ENCODE data around the gene DHRS7.
A peak's percentile ranks its signal among the peaks of the same experiment; 100 is the strongest.

DHRS7 gene

DNA sequence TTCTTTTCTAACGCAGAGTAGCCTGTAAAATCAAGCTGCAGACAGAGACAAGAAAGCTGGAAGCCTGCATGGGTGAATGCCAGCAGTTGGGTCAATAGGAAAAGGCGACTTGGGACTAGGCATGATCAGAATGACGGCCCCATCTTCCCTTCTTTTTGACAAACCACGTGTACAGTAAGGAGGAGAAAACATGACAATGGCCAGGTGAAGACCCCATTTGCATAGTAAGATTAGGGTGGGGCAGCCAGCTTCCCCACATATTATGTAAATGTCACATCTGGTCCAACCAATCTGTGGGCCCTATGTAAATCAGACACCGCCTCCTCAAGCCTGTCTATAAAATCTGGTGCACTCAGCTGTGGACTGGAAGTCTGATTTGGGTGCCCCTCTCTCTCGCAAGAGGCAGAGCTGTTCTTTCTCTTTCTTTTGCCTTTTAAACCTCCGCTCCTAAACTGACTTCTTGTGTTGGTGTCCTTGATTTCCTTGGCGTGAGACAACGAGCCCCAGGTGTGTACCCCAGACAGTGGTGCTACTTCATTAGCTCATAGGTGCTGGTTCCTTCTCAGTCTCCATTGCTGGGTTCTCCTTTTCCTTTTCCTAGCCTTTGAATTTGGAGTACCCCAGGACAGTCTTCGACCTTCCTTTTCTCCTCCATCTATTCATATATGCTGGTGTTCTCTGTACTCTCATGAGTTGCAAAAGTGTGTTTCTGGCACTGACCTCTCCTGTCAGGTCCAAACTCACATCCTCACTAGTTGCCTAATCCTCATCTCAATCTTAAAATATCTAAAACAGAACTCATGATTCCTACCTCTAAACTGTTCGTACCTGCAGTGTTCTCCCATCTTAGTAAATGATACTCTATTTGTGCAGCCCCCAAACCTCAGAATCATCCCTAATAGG lies 9.4 kb upstream of the DHRS7 start:
- H3K4me1 Mint-ChIP-seq (ENCODE audit: low read depth): peaks cover 2% of the 10 kb centered on the region
- H3K27me3 Mint-ChIP-seq: no peaks in the 10 kb centered on the region
- no peaks in the 10 kb centered on the region for H3K36me3 Mint-ChIP-seq (ENCODE audit: low read depth)
- H3K9me3 Mint-ChIP-seq: peaks cover 2% of the 10 kb centered on the region
- no peak overlapping the region for H3K4me3 Mint-ChIP-seq
- DNase-seq: no peak
- H3K27ac Mint-ChIP-seq: no peak overlapping the region

DNA sequence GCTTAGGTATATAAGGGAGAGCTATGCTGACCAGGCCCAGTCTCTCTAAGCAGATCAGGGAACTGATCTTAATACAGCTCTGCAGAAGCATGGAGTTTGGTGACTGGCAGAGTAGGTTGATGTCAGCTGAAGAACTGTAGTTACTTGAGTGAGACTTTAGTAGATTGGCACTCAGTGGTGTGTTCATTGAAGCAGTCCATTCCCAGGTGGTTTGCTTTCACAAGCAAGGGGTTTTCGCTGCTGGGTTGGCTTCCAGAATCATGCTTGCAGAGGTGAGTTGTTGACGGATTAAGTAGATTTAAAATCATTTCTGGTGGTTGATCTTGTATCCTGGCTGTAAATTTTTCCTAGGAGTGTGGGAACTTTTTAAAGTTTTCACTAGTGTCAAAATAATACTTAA lies 6.5 kb upstream of the DHRS7 start:
- no peaks in the 10 kb centered on the region for H3K27me3 Mint-ChIP-seq
- no peak for DNase-seq

DNA sequence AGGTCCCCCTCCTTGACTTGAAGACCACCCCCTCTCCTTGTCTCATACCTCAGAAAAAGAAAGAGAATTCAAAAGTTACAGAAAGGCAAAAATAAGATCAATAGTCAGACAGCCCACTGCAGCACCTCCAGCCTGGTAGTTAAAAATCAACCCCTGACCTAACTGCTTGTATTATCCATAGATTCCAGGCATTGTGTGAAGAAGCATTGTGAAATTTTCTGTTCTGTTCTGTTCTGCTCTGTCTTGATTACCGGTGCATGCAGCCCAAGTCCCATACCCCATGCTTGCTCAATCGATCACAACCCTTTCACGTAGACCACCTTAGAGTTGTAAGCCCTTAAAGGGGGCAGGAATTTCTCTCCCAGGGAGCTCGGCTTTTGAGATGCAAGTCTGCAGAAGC lies 5.8 kb upstream of the DHRS7 start:
- no peaks in the 10 kb centered on the region for H3K9me3 Mint-ChIP-seq
- DNase-seq: no peak
- no peak overlapping the region for H3K4me3 Mint-ChIP-seq
- H3K27ac Mint-ChIP-seq: no peak overlapping the region
- peaks cover 8% of the 10 kb centered on the region for H3K4me1 Mint-ChIP-seq (ENCODE audit: low read depth)
- H3K36me3 Mint-ChIP-seq (ENCODE audit: low read depth): no peaks in the 10 kb centered on the region
- no peaks in the 10 kb centered on the region for H3K27me3 Mint-ChIP-seq

More for the DNA sequence above, 6.5 kb upstream of the DHRS7 start:
- H3K27ac Mint-ChIP-seq: no peak overlapping the region
- no peaks in the 10 kb centered on the region for H3K36me3 Mint-ChIP-seq (ENCODE audit: low read depth)
- no peaks in the 10 kb centered on the region for H3K9me3 Mint-ChIP-seq
- no peak overlapping the region for H3K4me3 Mint-ChIP-seq
- peaks cover under 1% of the 10 kb centered on the region for H3K4me1 Mint-ChIP-seq (ENCODE audit: low read depth)

DNA sequence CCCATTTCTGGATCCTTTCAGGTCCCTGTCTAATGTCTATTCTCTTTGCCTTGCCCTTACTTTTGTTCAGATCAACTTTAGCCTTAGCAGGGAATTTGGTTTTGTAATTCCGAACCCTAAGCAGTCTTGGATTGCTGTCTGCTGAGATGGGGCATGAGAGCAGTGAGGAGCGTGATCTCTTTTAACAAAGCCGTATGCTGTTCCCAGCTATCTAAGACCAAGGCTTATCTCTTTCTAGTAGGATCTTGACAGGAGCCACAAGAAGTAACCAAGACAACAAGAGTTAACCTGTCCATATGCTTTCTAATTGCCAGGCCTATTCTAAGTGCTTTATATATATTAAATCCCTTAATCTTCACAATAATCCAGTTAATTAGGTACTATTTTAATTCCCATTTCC lies 4.5 kb upstream of the DHRS7 start:
- peaks cover 13% of the 10 kb centered on the region for H3K4me1 Mint-ChIP-seq (ENCODE audit: low read depth)
- H3K27ac Mint-ChIP-seq: no peak overlapping the region
- no peaks in the 10 kb centered on the region for H3K27me3 Mint-ChIP-seq
- no peak for DNase-seq
- peaks cover 4% of the 10 kb centered on the region for H3K36me3 Mint-ChIP-seq (ENCODE audit: low read depth)
- H3K4me3 Mint-ChIP-seq: no peak overlapping the region
- H3K9me3 Mint-ChIP-seq: no peaks in the 10 kb centered on the region

DNA sequence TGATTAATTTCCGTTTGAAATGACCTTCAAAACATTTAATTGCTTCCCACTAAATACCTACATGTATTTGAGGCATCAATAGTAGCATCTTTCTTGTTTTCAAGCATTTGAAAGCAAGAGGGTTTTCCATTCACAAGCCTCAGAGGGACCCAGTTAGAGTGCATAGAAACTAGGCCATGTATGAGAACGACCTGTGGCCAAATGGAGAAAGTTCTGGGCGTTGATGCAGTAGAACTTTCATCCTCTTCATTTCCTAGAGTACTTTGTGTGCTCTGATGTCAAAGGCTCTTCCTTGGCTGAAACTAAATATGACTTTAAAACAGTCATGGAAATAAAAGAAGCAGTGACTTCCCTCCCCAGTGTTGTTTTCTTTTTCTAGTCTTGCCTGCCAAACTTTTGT lies 944 bp upstream of the DHRS7 start:
- Mint-ChIP-seq H3K27ac (peak overlapping the region; percentile 95), H3K4me1 (ENCODE audit: low read depth) (peaks cover 40% of the 10 kb centered on the region), H3K9me3 (no peaks in the 10 kb centered on the region), H3K27me3 (no peaks in the 10 kb centered on the region), H3K4me3 (peak overlapping the region; percentile 98), H3K36me3 (ENCODE audit: low read depth) (peaks cover 28% of the 10 kb centered on the region)
- no peak for DNase-seq

DNA sequence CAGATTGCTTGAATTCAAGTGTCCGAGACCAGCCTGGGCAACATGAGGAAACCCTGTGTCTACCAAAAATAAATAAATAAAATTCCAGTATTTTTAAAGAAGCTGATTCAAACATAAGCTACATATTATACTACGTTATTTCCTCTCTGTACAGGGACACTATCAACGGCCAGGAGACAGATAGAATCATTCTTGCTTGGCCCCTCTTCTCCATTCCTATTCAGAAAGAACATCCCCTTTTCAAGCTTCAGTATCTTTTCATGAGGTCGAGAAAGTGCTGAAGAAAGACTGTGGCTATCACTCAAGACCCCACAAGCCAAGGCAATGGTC lies 314 bp upstream of the DHRS7 start:
- peak overlapping the region; percentile 98 for H3K4me3 Mint-ChIP-seq
- peaks cover 46% of the 10 kb centered on the region for H3K4me1 Mint-ChIP-seq (ENCODE audit: low read depth)
- no peaks in the 10 kb centered on the region for H3K9me3 Mint-ChIP-seq
- H3K27me3 Mint-ChIP-seq: no peaks in the 10 kb centered on the region
- peak overlapping the region; percentile 95 for H3K27ac Mint-ChIP-seq
- DNase-seq: no peak
- H3K36me3 Mint-ChIP-seq (ENCODE audit: low read depth): peaks cover 35% of the 10 kb centered on the region

DNA sequence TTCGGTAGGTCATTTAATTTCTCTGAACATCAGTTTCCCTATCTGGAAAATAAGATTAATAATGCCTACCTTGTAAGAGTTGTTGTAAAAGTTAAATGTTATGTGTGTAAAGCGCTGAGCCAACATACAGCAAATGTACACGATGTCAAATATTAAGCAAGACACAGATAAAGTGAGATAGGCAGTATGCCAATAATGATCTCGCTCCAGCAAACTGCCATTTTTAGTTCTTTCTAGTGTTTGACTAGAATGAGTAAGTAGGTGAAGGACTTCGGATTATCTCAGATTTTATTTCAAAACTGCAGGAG lies 840 bp downstream of the DHRS7 start:
- Mint-ChIP-seq H3K4me3 (peak overlapping the region; percentile 98), H3K36me3 (ENCODE audit: low read depth) (peaks cover 42% of the 10 kb centered on the region), H3K27me3 (no peaks in the 10 kb centered on the region), H3K4me1 (ENCODE audit: low read depth) (peaks cover 53% of the 10 kb centered on the region), H3K27ac (peak overlapping the region; percentile 96), H3K9me3 (no peaks in the 10 kb centered on the region)
- no peak for DNase-seq

DNA sequence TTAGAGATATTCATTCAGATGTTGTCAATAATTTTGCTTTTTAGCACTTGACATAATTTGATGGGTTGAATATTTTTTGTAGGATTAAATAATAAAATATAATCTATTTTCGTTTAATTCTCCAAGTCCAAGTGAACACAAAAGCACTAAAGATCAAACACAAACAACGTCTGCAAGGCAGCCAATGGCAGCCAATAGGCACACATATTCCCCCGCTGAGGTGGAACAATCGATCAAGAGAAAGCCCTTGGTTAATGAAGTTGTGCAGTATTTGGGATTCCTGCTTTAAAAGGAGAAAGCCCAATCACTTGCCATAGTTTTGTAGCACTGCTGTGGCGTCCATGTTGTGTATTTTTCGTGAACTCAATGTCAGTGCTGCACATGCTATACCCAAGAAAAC lies 1.5 kb downstream of the DHRS7 start:
- H3K4me1 Mint-ChIP-seq (ENCODE audit: low read depth): peaks cover 60% of the 10 kb centered on the region
- no peaks in the 10 kb centered on the region for H3K27me3 Mint-ChIP-seq
- H3K36me3 Mint-ChIP-seq (ENCODE audit: low read depth): peaks cover 47% of the 10 kb centered on the region
- no peak for DNase-seq
- no peak overlapping the region for H3K27ac Mint-ChIP-seq
- H3K4me3 Mint-ChIP-seq: peak overlapping the region; percentile 98
- H3K9me3 Mint-ChIP-seq: no peaks in the 10 kb centered on the region

DNA sequence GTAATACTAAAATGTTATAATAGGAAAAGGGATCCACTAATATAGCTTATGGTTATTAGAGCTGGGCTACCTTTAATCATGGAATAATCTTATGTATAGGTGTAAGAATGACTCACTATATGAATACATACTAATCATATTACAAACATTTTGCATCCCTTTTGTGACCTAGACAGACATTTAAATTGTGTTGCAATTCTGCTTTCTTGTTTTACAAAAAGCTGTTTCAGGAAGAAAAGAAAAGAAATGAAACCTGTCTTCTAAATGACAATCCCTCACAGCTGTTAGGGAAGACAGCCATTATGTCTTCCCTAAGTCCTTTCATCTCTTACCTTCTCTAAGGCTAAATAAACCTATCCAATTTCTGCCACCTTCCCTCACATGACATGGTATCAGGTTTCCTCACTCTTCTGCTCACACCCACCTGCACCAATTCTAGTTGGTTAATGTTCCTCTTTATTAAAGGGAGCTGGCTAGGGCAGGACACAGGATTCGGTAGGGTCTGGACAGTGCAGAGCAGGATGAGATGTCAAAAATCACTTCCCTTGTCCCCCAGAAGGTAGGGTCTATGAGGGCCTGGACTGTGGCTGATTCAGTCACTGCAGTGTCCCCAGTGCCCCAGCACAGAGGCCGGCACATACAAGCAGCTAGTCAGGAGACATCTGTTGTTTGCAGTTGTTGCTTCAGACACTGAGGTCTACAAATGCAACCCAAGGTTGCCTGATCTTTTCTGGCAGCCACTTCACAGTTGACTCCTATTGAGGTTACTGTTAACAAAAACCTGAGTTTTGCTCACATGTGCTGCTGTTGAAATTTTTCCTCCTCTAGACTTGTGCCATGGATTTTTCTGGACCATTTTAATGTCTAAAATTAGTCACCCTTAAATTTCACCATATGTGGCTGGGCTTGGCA lies 3.7 kb downstream of the DHRS7 start:
- Mint-ChIP-seq H3K4me1 (ENCODE audit: low read depth) (peaks cover 75% of the 10 kb centered on the region), H3K4me3 (no peak overlapping the region), H3K27me3 (no peaks in the 10 kb centered on the region), H3K36me3 (ENCODE audit: low read depth) (peaks cover 54% of the 10 kb centered on the region), H3K27ac (peak overlapping the region; percentile 88), H3K9me3 (no peaks in the 10 kb centered on the region)
- DNase-seq: no peak

DNA sequence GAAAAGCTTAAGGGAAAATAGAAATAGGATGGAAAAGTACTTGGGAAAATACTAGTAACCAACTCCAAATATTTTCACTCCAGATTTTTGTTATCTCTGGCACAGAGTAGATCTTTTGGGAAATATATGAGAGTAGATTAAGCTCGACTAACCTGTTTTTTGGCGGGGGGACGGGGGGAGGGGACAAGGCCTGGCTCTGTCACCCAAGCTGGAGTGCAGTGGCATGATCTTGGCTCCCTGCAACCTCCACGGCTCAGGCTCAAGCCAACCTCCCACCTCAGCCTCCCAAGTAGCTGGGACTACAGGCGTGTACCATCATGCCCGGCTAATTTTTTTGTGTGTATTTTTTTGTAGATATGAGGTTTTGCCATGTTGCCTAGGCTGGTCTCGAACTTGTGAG lies 4.8 kb downstream of the DHRS7 start:
- H3K4me3 Mint-ChIP-seq: no peak overlapping the region
- no peaks in the 10 kb centered on the region for H3K27me3 Mint-ChIP-seq
- DNase-seq: no peak
- H3K9me3 Mint-ChIP-seq: no peaks in the 10 kb centered on the region
- H3K4me1 Mint-ChIP-seq (ENCODE audit: low read depth): peaks cover 73% of the 10 kb centered on the region
- H3K36me3 Mint-ChIP-seq (ENCODE audit: low read depth): peaks cover 63% of the 10 kb centered on the region
- H3K27ac Mint-ChIP-seq: peak overlapping the region; percentile 33

DNA sequence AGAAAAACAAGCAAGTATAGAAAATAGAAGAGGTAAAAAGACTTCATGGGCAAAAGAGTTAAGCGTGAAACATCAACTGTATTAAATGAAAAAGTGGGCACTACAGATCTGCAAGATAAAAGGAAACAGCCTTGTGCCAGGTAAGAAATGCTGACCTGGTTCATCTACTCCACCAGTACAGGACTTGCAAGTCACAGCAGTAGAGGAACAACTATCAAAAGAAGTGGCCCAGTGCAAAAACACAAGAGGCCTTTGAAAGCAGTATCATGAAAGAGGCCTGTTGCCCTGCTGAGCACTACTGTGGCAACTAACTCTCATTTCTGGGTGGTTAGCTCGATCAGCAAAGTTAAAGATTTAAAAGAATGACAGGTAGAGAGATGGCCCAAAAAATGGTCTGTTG lies 10.5 kb downstream of the DHRS7 start:
- Mint-ChIP-seq H3K27me3 (no peaks in the 10 kb centered on the region), H3K4me1 (ENCODE audit: low read depth) (peaks cover 73% of the 10 kb centered on the region), H3K27ac (peak overlapping the region; percentile 82), H3K4me3 (no peak overlapping the region), H3K36me3 (ENCODE audit: low read depth) (peaks cover 79% of the 10 kb centered on the region), H3K9me3 (no peaks in the 10 kb centered on the region)
- no peak for DNase-seq

DNA sequence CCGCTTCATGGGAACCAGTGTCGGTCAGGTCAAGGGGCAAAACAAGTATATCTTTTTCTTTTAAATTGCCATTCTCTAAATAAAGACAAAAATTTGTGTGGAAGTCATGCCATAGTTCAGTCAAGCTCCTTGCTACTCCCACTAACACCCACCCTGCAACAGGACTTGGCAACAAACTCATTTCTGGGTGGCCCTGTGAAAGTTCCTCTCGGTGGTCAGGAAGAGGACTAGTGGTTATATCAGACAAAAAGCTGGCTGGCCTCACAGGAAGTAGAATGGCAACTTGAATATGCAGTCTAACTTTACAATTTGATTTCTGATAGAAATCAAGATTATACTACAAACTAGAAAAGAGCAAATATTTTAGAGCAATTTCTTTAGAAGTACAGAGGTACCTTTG lies 11.2 kb downstream of the DHRS7 start:
- no peak for DNase-seq
- no peaks in the 10 kb centered on the region for H3K27me3 Mint-ChIP-seq
- H3K9me3 Mint-ChIP-seq: no peaks in the 10 kb centered on the region
- H3K4me1 Mint-ChIP-seq (ENCODE audit: low read depth): peaks cover 67% of the 10 kb centered on the region
- no peak overlapping the region for H3K4me3 Mint-ChIP-seq
- H3K27ac Mint-ChIP-seq: peak overlapping the region; percentile 65
- peaks cover 80% of the 10 kb centered on the region for H3K36me3 Mint-ChIP-seq (ENCODE audit: low read depth)

DNA sequence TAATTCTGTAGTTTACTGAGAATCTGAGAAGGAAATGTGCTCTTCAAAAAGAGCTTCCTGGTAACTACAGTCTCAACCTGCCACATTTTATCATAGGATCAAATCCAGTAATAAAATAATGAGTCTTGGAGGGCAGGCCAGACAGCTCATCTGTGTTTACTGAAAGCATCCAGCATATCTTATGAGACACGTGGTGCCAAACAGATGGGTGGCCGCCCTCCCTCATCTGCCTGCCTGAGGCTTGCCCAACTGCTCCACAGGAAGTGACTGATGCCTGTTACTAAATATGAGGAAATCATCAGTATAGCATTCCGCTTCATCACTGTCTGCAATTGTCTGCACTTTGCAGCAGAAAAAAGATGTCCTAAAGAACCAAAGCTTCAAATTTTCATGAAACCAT lies 13.5 kb downstream of the DHRS7 start:
- H3K36me3 Mint-ChIP-seq (ENCODE audit: low read depth): peaks cover 86% of the 10 kb centered on the region

DNA sequence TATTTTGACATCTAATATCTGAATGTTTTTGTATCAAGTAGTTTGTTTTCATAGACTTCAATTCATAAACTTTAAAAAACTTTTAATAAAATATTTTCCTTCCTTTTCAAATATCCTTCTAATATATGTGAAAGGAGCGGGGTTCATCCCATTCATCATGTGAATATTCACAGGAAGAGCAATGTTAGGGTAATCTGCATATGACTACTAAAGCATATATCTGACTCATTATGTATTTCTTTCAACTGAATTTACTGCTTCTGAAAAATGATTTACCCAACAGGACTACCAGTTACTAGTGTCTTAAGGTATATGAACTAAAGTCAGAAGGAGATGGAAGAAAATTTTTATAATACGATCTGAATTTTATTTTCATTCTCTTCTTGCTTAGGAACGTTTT lies 30.5 kb downstream of the DHRS7 start:
- Mint-ChIP-seq H3K36me3 (ENCODE audit: low read depth) (peaks cover 54% of the 10 kb centered on the region), H3K27me3 (no peaks in the 10 kb centered on the region), H3K27ac (no peak overlapping the region), H3K4me1 (ENCODE audit: low read depth) (no peaks in the 10 kb centered on the region), H3K4me3 (no peak overlapping the region), H3K9me3 (no peaks in the 10 kb centered on the region)
- no peak for DNase-seq

More for the DNA sequence above, 13.5 kb downstream of the DHRS7 start:
- no peaks in the 10 kb centered on the region for H3K9me3 Mint-ChIP-seq
- peak; percentile 66 for DNase-seq
- H3K4me3 Mint-ChIP-seq: no peak overlapping the region
- peaks cover 48% of the 10 kb centered on the region for H3K4me1 Mint-ChIP-seq (ENCODE audit: low read depth)
- H3K27ac Mint-ChIP-seq: peak overlapping the region; percentile 76
- no peaks in the 10 kb centered on the region for H3K27me3 Mint-ChIP-seq

DNA sequence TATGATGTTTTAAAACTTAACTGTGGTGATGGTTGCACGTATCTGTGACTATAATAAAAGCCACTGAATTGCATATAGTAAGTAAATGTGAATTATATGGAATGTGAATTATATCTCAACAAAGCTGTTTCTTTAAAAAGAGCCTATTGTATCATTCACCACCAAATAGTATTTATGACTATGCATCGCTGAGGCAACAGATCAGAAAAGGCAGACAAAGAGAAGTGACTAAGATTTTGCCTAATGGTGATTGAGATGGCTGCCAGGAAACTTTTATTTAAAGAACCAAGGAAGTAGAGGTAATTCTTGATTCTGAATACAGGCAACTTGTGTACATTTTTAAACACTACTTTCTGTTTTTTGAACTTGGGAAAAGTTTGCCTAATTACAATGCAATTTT lies 31.7 kb downstream of the DHRS7 start:
- Mint-ChIP-seq H3K27ac (no peak overlapping the region), H3K27me3 (no peaks in the 10 kb centered on the region), H3K9me3 (no peaks in the 10 kb centered on the region), H3K4me3 (no peak overlapping the region), H3K4me1 (ENCODE audit: low read depth) (no peaks in the 10 kb centered on the region), H3K36me3 (ENCODE audit: low read depth) (peaks cover 63% of the 10 kb centered on the region)
- no peak for DNase-seq

Measured in activated T-cell treated with anti-CD3 and anti-CD28 coated beads, Interleukin-2, amount 50 U/mL, for 24 hours (primary cell).